Stimulated activated CD4-positive, alpha-beta T cell treated with anti-CD3 and anti-CD28 coated beads, Interleukin-12 subunit alpha, Interleukin-12 subunit beta, amount 100 ng/mL, for 24 hours (primary cell): ENCODE measurements around the gene KRTAP20-1.

Experiments
- DNase-seq, 2 experiments: peaks; one replicate each; pipeline ENCODE4 v3.0.0-alpha.2; 2020; ENCODE audit warnings: low read depth in 2 of 2

The KRTAP20-1 gene

GRCh38 chr21:30616125-30616524 lies at the start of gene KRTAP20-1:
Gene KRTAP20-1, plus strand, starts transcription at chr21:30616425. Its CDS starts 30 bp downstream, at chr21:30616455.
- no peak for DNase-seq

- DNase-seq: no peak
These were observed 48.6 kb upstream of the KRTAP20-1 start for GRCh38 chr21:30567617-30568016.

- DNase-seq: no peak
These were observed 38.5 kb upstream of the KRTAP20-1 start for GRCh38 chr21:30577766-30578165.

GRCh38 chr21:30579346-30579745 lies 36.9 kb upstream of the KRTAP20-1 start:
- no peak for DNase-seq

- no peak for DNase-seq
These were observed 36.1 kb upstream of the KRTAP20-1 start for GRCh38 chr21:30580132-30580531.

GRCh38 chr21:30582870-30583269 lies 33.4 kb upstream of the KRTAP20-1 start:
- DNase-seq: no peak

GRCh38 chr21:30590297-30590696 lies 25.9 kb upstream of the KRTAP20-1 start, which contains the start of gene KRTAP22-2:
Gene KRTAP22-2, minus strand, starts transcription at chr21:30590397.
- DNase-seq: no peak

GRCh38 chr21:30592140-30592539 lies 24.1 kb upstream of the KRTAP20-1 start, which contains the start of gene KRTAP6-3:
Gene KRTAP6-3, plus strand, starts transcription at chr21:30592440. Its CDS starts 6 bp downstream, at chr21:30592446.
- no peak for DNase-seq

GRCh38 chr21:30598802-30599201 lies 17.4 kb upstream of the KRTAP20-1 start, which contains the start of gene KRTAP6-2:
Gene KRTAP6-2, minus strand, starts transcription at chr21:30598902. Its CDS starts 28 bp downstream, at chr21:30598874.
- DNase-seq: no peak

- DNase-seq: no peak
These were observed 15.4 kb upstream of the KRTAP20-1 start, which contains the start of gene KRTAP22-1 for GRCh38 chr21:30600787-30601186. Gene KRTAP22-1, plus strand, starts transcription at chr21:30601087.

- DNase-seq: no peak
These were observed 10.3 kb upstream of the KRTAP20-1 start for GRCh38 chr21:30605968-30606367.

- DNase-seq: no peak
These were observed 4.1 kb upstream of the KRTAP20-1 start for GRCh38 chr21:30612132-30612531.

- DNase-seq: no peak
These were observed 2.4 kb upstream of the KRTAP20-1 start, which contains the start of gene KRTAP6-1 for GRCh38 chr21:30613836-30614235. Gene KRTAP6-1, minus strand, starts transcription at chr21:30613930. Its CDS starts 26 bp downstream, at chr21:30613904.

- DNase-seq: no peak
These were observed 1.0 kb upstream of the KRTAP20-1 start for GRCh38 chr21:30615199-30615598.

GRCh38 chr21:30620080-30620479 lies 3.9 kb downstream of the KRTAP20-1 start:
- DNase-seq: no peak

GRCh38 chr21:30620522-30620921 lies 4.3 kb downstream of the KRTAP20-1 start, which contains the start of gene KRTAP20-4:
Gene KRTAP20-4, plus strand, starts transcription at chr21:30620627.
- DNase-seq: no peak

- no peak for DNase-seq
These were observed 7.1 kb downstream of the KRTAP20-1 start for GRCh38 chr21:30623362-30623761.

GRCh38 chr21:30625449-30626165 lies 9.4 kb downstream of the KRTAP20-1 start:
- no peak for DNase-seq

GRCh38 chr21:30628109-30628508 lies 11.9 kb downstream of the KRTAP20-1 start:
- DNase-seq: no peak

GRCh38 chr21:30629200-30629599 lies 13.0 kb downstream of the KRTAP20-1 start:
- DNase-seq: no peak

GRCh38 chr21:30634906-30635305 lies 18.7 kb downstream of the KRTAP20-1 start, which contains the start of gene KRTAP20-2:
Gene KRTAP20-2, plus strand, starts transcription at chr21:30635206. Its CDS starts 58 bp downstream, at chr21:30635264.
- DNase-seq: no peak

- DNase-seq: no peak
These were observed 22.5 kb downstream of the KRTAP20-1 start for GRCh38 chr21:30638686-30639085.

GRCh38 chr21:30642564-30642963 lies 26.3 kb downstream of the KRTAP20-1 start, which contains the start of gene KRTAP20-3:
Gene KRTAP20-3, plus strand, starts transcription at chr21:30642864.
- no peak for DNase-seq
